GM21825 (cell line): Measurements from ENCODE around the gene RPL3.

Experiments used
- ATAC-seq: cut with Tn5 transposase; IDR thresholded peaks from one replicate; pipeline ENCODE4 v1.9.1; 2021; ENCODE audit warnings: mild to moderate bottlenecking, moderate library complexity; ENCODE audit not compliant: unreplicated experiment

RPL3 gene

GRCh38 chr22:39317775-39318506, 1.5 kb downstream of the RPL3 start:
- ATAC-seq, result no peak

DNA sequence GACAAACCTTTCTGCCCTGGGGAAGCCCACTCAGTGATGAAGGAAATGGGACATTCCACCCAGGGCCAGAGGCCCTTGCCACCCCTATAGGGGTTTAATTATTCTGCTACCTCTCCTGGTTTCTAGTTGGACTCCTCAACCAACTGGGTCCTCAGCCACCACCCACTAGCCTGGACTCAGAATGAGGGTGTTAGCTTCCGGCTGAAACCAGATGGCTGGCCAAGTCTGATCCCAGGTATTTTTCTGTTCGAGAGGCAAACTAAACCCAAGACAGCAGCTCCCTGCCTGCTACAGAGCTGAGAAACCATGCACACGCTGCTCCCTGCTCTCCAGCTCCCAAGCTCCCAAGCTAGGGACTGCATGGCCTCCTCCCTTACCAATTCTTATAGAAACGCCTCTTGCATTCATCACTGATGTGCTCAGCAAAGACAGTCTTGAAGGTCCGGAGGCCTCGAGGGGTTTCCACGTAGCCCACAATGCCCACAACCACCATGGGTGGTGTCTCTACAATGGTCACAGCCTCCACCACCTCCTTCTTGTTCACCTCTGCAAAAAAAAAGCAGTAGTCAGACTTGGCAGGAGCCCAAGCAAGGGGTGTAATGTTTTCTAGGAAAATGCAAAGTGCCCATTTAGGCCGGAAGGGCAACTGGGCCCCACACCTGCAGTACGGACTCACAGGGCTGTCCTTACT, 2.2 kb downstream of the RPL3 start:
- ATAC-seq, result no peak

- no peak for ATAC-seq
Measured at GRCh38 chr22:39316440-39317083, 2.9 kb downstream of the RPL3 start.

DNA sequence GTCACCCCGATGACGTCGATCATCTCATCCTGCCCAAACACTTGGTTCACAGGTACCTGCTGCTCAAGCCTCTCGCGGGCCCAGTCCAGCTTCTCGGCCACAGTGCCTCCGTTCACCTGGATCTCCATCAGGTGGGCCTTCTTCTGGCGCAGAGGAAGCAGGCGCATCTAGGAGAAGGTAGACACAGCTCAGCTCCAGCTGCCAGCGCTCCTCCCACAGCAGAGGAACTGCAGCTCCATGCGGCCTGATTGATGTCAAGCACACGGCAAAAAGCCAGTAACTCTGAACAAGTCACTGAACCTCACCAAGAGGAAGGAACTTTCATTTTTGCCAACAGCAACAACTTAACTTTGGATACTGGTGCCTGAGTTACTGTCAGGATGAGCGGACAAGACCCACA, 4.0 kb downstream of the RPL3 start:
- no peak for ATAC-seq

DNA sequence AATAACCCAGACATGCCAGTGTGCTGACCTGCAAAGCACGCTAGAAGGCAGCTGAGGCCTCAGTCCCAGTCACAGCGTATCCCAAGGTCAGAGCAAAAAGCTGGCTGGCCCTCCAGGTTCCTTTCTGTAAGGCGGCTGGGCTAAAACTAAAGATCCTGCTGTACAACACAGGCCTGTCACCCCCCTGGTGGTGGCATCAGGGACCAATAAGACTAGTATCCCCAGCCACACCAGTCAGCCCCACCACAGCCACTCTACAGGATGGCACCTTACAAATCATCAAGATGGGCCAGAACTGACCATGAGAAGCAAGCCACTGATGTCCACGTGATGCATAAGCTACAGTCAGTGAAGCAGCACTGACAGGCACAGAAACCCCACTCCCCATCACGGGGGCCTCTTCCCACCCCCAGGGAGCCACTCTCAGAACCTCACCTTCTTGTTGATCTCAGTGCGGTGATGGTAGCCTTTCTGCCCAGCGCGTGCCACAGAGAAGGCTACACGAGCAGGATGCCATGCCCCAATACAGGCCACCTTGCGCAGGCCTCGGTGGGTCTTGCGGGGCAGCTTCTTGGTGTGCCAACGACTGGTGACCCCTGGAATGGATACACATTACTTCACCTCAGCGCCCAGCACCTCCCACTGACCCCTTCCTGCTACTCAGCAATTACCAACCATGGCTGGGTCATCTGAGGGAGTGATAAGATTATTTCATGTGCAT, 5.0 kb downstream of the RPL3 start:
- ATAC-seq, result no peak

- no peak for ATAC-seq
Measured at GRCh38 chr22:39313258-39314001, 6.0 kb downstream of the RPL3 start.

DNA sequence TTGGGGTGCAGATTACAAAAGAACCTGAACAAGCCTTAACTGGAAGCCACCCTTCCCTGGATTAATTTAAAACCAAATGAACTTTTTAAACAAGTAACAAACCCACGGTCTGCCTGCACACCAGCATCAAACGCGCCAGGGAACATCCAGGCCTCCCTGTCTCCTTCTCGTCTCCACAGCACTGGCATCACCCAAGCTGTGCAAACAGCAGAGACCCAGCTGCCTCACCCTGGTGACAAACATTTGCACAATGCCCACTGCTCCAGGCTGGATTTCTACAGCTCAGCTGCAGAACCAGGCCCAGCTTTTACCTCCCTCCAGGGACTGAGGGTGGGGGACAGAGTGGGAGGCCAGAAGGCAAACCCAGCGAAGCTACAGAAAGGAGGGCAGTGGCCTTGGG, 7.0 kb downstream of the RPL3 start:
- ATAC-seq, result no peak

DNA sequence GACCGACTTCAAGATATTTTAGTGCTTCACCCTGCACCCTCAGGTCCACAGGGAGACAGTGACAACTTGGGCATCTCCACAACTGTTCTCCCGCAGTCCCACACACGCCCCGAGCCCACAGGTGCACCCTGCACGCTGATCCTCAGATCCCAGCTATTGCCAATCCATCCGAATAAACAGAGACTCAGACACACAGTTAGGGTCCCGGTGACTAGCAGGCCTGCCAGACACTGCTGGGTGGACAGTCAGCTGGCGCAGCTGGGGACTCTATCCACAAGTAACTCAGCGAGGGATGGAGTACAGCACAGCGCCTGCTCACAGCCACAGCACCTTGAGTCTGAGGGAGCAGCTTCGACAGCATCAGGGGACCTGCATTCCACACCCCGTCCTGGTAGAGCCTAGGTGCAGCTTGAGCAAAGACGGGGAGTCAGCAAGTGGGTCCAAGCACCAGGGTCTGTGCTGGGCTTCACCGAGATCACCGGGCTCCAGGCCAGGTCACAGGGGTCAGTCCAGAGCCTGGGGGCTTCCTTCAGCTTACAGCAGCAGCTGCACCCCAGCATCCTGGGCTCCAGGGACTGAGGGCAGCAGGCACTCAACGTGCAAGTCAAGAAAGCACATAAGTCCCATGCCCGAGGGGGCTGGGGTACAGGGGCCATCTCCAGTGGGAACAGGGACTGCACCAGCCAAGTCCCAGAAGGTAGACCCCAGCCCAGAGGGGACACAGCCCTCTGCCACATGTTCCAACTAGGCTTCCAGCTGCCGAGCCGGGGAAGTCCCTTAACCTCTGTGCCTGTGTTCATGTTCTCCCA, 7.6 kb downstream of the RPL3 start:
- no peak for ATAC-seq

DNA sequence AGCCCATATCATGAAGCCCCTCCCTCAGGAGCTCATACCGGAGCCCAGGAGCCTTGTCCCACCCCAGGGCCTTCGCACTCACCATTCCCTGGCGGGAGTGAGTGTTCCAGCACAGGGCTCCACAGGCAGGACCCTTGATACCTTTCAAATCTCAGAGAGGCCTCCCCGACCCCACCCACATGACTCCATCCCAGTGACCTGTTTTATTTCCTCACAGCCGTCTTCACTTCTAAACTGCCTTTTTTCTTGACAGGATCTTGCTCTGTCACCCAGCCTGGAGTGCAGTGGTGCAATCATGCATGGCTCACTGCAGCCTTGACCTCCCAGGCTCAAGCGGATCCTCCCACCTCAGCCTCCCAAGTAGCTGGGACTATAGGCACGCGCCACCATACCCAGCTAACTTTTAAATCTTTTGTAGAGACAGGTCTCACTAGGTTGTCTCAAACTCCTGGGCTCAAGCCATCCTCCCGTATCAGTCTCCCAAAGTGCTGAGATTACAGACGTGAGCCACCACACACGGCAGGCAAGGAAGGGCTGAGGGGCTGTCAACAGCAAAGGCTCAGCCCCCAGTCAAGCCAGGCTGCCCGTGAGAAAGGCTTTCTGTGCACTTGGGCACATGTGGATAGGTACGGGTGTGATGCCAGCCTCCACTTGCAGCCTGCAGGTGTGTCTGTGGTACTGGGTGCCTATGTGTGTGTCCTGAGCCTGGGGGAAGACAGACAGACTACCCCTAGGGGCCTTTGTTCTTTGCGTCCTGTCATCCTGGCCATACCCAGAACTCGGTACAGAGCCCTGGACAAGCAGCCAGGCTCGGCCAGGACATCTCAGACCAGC, 9.3 kb downstream of the RPL3 start:
- no peak for ATAC-seq

- ATAC-seq, result no peak
Measured at GRCh38 chr22:39309364-39309861, 10.0 kb downstream of the RPL3 start.

- no peak for ATAC-seq
Measured at GRCh38 chr22:39308614-39309363, 10.6 kb downstream of the RPL3 start.

GRCh38 chr22:39306456-39307361, 12.7 kb downstream of the RPL3 start:
- ATAC-seq, result no peak

GRCh38 chr22:39303892-39304671, 15.3 kb downstream of the RPL3 start:
- ATAC-seq, result no peak

- ATAC-seq, result no peak
Measured at GRCh38 chr22:39303358-39303757, 16.1 kb downstream of the RPL3 start.

GRCh38 chr22:39302431-39302960, 16.9 kb downstream of the RPL3 start:
- no peak for ATAC-seq

GRCh38 chr22:39301926-39302325, 17.5 kb downstream of the RPL3 start:
- no peak for ATAC-seq
